Adrenal gland (tissue), 5 donors: Measurements from ENCODE around the gene SLC8A2.

Experiments
- CTCF ChIP-seq, 6 experiments: fragments of 450-650 bp in 4 of 6; fragments of 200-600 bp in 2 of 6; sonication (generic) in 1 of 6; IDR thresholded peaks; 1 replicate in 5 of 6; 2 replicates in 1 of 6; pipeline versions ENCODE4 v1.5.1 to v1.8.0; 2016 to 2021; ENCODE audit warnings: antibody characterized with exemption in 6 of 6, mild to moderate bottlenecking in 2 of 6, moderate library complexity in 1 of 6
- POLR2A ChIP-seq, 2 donors: fragments of 450-650 bp; IDR thresholded peaks; one replicate each; pipeline ENCODE4 v1.6.1; 2017; ENCODE audit warnings: antibody characterized with exemption in 2 of 2, mild to moderate bottlenecking in 2 of 2, moderate library complexity in 1 of 2
- donor health status: DM: no; HTN: no; CAD: no.

- no peak for TF ChIP-seq POLR2A (IDR thresholded peaks at IDR 0.05)
- TF ChIP-seq CTCF (IDR thresholded peaks at IDR 0.05), result no peak
Observed at GRCh38 chr19:47379381-47379938, 92.2 kb downstream of the SLC8A2 start.
